MCF 10A (cell line): ENCODE results near the gene SHISA6. TPM values are rescaled to one million over a fixed set of nuclear protein-coding genes. Genes with fewer than 3 reads are reported as not detected.

Source experiments
- BruUV-seq: library from RNA; stranded (reverse); fragments of 400-500 nt; replicated peaks from 2 replicates; lab custom pipeline; 2021; lab: Mats Ljungman, UMichigan
- CTCF ChIA-PET: fragments of 300-600 bp; sonication (Branson Sonifier 250); formaldehyde crosslinking; extraction: SDS; loops from one replicate; lab custom pipeline; 2021; ENCODE audit warnings: antibody characterized with exemption, inconsistent platforms; lab: Yijun Ruan, JAX
- POLR2A ChIA-PET: fragments of 300-600, 350-650 bp; sonication (Branson Sonifier 250); formaldehyde crosslinking; extraction: SDS; loops from one replicate; lab custom pipeline; 2020; ENCODE audit warnings: antibody characterized with exemption, inconsistent platforms; lab: Yijun Ruan, JAX
- DNase-seq: peaks from one replicate; pipeline ENCODE4 v3.0.0-alpha.2; 2018; ENCODE audit not compliant: unreplicated experiment
- H3K27ac Mint-ChIP-seq: one replicate; pipeline ENCODE4 v1.8.0; 2022; ENCODE audit warnings: mild to moderate bottlenecking, low read depth, mixed read lengths; ENCODE audit not compliant: unreplicated experiment
- H3K27me3 Mint-ChIP-seq: one replicate; pipeline ENCODE4 v1.8.0; 2022; ENCODE audit warnings: mixed read lengths; ENCODE audit not compliant: insufficient read depth, unreplicated experiment
- H3K36me3 Mint-ChIP-seq: one replicate; pipeline ENCODE4 v1.8.0; 2022; ENCODE audit warnings: mild to moderate bottlenecking, moderate library complexity, mixed read lengths; ENCODE audit not compliant: insufficient read depth, unreplicated experiment
- H3K4me1 Mint-ChIP-seq: one replicate; pipeline ENCODE4 v1.8.0; 2022; ENCODE audit warnings: mixed read lengths; ENCODE audit not compliant: insufficient read depth, unreplicated experiment
- H3K4me3 Mint-ChIP-seq: one replicate; pipeline ENCODE4 v1.8.0; 2022; ENCODE audit warnings: mild to moderate bottlenecking, moderate library complexity, mixed read lengths; ENCODE audit not compliant: unreplicated experiment
- H3K9me3 Mint-ChIP-seq: one replicate; pipeline ENCODE4 v1.8.0; 2022; ENCODE audit warnings: mixed read lengths; ENCODE audit not compliant: unreplicated experiment
- intact Hi-C: fragments of 100-400 bp; cut with micrococcal nuclease; formaldehyde crosslinking; loops from 2 replicates; pipeline ENCODE4 v1.14.1; 2022
- total RNA-seq: library from RNA; stranded (reverse); gene quantifications from 2 replicates; pipeline ENCODE4 v1.2.3, GENCODE V29; 2022
- TF ChIP-seq, protein P1 (sequence below): fragments of 200-600 bp; IDR thresholded peaks from one replicate; pipeline ENCODE4 v1.8.0; 2022; ENCODE audit warnings: antibody characterized with exemption, mild to moderate bottlenecking; ENCODE audit not compliant: unreplicated experiment

The SHISA6 gene
- total RNA-seq, 1 experiment from 2014 or later: not detected

DNA sequence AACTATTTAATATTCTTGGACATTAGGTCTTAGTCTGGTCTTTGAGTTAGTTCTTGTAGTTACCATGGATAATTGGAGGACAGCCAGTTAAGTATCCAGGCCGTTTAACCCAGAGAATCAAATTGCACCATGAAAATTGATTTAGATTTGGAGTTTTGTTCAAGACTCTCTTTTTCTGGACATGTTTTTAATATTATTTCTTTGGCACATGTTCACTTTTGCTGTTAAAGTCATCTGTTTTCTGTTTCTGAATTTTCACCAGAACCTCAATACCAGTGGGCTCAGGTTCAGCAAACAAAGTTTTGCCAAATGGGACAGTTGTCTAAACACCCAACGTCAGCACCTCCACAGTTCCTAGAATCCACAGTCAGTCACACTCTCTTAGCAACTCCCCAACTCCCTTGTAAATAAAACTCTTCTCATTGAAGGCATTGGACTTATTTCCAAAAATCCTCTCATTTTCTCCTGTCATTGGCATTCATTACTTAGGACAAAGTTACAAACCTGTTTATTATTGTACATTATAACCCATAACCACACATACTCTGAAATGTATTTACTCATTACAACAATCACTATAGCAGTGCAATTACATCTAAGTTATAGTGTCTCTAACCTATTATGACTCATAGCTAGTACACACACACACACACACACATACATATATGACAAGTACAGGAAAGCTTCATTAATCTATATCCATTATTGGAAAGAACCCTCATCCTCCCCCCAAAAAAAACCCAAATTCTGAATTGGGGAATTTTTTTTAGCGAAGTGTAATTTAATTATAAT lies 323.8 kb downstream of the SHISA6 start:
- no peak overlapping the region for H3K4me3 Mint-ChIP-seq
- BruUV-seq: no TSS peak
- H3K27me3 Mint-ChIP-seq: peaks cover 26% of the 10 kb centered on the region

DNA sequence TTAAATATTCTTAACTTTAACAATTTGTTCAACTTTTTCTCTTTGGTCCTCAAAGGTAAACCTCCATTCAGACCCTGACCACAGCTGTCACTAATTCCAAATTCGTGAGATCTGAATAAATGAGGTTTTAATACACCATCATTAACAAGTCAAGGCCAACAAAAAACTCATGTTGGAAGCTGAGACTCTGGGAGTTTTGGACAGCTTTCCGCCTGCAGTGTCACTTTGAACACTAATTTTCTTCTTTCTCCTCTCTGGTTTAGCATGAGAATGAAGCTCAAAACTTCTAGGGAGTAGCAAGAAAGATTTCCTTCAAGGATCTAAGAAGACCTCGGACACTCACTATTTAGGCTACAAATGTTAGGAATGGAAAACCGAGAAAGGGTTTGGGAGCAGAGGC lies 324.6 kb downstream of the SHISA6 start:
- peaks cover 14% of the 10 kb centered on the region for H3K4me1 Mint-ChIP-seq
- ChIA-PET CTCF (interaction anchor here (1.8 kb wide), 1 partner anchor 79 kb away, joined by 6 read pairs; no protein-coding TSS in a partner anchor), POLR2A (interaction anchor here (0.7 to 0.9 kb wide), 3 partner anchors 155 to 412 kb away, joined by 3 to 4 read pairs (median 3); no protein-coding TSS in a partner anchor)
- H3K27me3 Mint-ChIP-seq: peaks cover 32% of the 10 kb centered on the region
- DNase-seq: no peak
- H3K36me3 Mint-ChIP-seq: no peaks in the 10 kb centered on the region
- H3K4me3 Mint-ChIP-seq: no peak overlapping the region
- H3K27ac Mint-ChIP-seq: no peak overlapping the region
- TF ChIP-seq, protein P1, sequence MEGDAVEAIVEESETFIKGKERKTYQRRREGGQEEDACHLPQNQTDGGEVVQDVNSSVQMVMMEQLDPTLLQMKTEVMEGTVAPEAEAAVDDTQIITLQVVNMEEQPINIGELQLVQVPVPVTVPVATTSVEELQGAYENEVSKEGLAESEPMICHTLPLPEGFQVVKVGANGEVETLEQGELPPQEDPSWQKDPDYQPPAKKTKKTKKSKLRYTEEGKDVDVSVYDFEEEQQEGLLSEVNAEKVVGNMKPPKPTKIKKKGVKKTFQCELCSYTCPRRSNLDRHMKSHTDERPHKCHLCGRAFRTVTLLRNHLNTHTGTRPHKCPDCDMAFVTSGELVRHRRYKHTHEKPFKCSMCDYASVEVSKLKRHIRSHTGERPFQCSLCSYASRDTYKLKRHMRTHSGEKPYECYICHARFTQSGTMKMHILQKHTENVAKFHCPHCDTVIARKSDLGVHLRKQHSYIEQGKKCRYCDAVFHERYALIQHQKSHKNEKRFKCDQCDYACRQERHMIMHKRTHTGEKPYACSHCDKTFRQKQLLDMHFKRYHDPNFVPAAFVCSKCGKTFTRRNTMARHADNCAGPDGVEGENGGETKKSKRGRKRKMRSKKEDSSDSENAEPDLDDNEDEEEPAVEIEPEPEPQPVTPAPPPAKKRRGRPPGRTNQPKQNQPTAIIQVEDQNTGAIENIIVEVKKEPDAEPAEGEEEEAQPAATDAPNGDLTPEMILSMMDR: no peak
- intact Hi-C loops: no loop called here
- H3K9me3 Mint-ChIP-seq: no peaks in the 10 kb centered on the region
- BruUV-seq: no TSS peak

More for the DNA sequence above, 323.8 kb downstream of the SHISA6 start:
- ChIA-PET POLR2A (interaction anchor here (0.7 to 0.9 kb wide), 3 partner anchors 154 to 413 kb away, joined by 3 to 4 read pairs (median 3); no protein-coding TSS in a partner anchor), CTCF (interaction anchor here (1.8 kb wide), 1 partner anchor 80 kb away, joined by 6 read pairs; no protein-coding TSS in a partner anchor)
- no peaks in the 10 kb centered on the region for H3K9me3 Mint-ChIP-seq
- H3K36me3 Mint-ChIP-seq: no peaks in the 10 kb centered on the region
- H3K4me1 Mint-ChIP-seq: peaks cover 14% of the 10 kb centered on the region
- H3K27ac Mint-ChIP-seq: no peak overlapping the region
- TF ChIP-seq, protein P1: no peak
- no peak for DNase-seq
- intact Hi-C loops: no loop called here

DNA sequence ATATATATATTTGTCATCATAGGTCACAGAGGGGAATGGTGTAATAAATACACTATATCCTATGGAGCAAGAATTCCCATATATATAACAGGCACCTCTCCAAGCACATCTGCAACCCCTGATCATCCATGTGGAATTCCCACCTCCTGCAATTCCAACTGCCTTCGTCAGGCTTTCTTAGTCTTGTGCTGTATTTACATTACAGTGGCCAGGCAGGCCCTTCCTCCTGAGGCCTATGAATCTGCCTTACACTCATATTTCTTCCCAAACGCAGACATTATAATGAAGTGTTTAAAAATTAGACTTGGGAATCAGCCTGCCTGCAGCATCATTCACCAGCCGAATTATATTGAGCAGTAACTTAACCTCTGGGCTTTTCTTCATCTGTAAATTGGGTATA lies 338.0 kb downstream of the SHISA6 start:
- H3K36me3 Mint-ChIP-seq: no peaks in the 10 kb centered on the region

DNA sequence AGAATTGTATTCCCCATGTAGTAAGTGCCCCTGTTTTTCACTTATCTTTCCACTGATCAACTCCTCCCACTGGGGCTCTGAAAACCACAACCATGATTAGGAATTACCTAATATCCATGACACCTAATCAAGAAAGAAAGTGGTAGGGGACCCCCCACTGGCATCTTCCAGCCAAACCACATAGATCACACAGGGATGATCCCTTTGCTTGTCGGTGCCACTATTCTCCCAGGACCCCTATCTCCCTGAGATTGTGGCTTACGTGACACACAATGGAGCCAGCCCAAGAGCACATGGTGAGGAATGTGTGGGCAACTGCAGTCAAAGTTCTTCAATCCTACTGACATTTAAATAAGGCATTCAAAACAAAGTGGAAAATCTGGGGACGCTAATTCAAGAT lies 339.7 kb downstream of the SHISA6 start:
- Mint-ChIP-seq H3K9me3 (peaks cover 5% of the 10 kb centered on the region), H3K4me3 (no peak overlapping the region), H3K36me3 (no peaks in the 10 kb centered on the region), H3K27ac (no peak overlapping the region), H3K4me1 (no peaks in the 10 kb centered on the region), H3K27me3 (no peaks in the 10 kb centered on the region)
- TF ChIP-seq, protein P1: no peak
- intact Hi-C loops: no loop called here
- ChIA-PET CTCF (no interaction called here), POLR2A (no interaction called here)
- DNase-seq: no peak
- BruUV-seq: no TSS peak

More for the DNA sequence above, 338.0 kb downstream of the SHISA6 start:
- Mint-ChIP-seq H3K9me3 (no peaks in the 10 kb centered on the region), H3K27me3 (no peaks in the 10 kb centered on the region), H3K27ac (no peak overlapping the region), H3K4me3 (no peak overlapping the region), H3K4me1 (no peaks in the 10 kb centered on the region)
- TF ChIP-seq, protein P1: no peak
- ChIA-PET POLR2A (no interaction called here), CTCF (no interaction called here)
- DNase-seq: no peak
- BruUV-seq: no TSS peak
- intact Hi-C loops: no loop called here
